Measurements from ENCODE around the gene FFAR2. TPM values are rescaled to one million over a fixed set of nuclear protein-coding genes. Genes with fewer than 3 reads are reported as not detected.
A peak's percentile ranks its signal among the peaks of the same experiment; 100 is the strongest.
"Not testable (repeated sequence)": the region's sequence is repeated elsewhere in the genome, so short reads cannot be mapped to it uniquely, and the experiment has no call there.

Gene FFAR2
- total RNA-seq, 2 donors from 2014 or later, result not detected

GRCh38 chr19:35474104-35474503 is 26.0 kb downstream of the FFAR2 start:
- Histone ChIP-seq H3K36me3 (ENCODE audit: control insufficient read depth, insufficient read depth, low read length) (no peaks in the 10 kb centered on the region), H3K9ac (ENCODE audit: extremely low read depth, low read length, poor library complexity, severe bottlenecking) (no peak overlapping the region), H3K9me3 (ENCODE audit: control insufficient read depth, low read length) (no peaks in the 10 kb centered on the region), H3K27me3 (ENCODE audit: control insufficient read depth, insufficient read depth, low read length, poor library complexity, severe bottlenecking) (no peaks in the 10 kb centered on the region), H3K4me1 (ENCODE audit: control insufficient read depth, insufficient read depth, low read length) (peaks cover 9% of the 10 kb centered on the region), H3K27ac (ENCODE audit: low read depth, low read length) (no peak overlapping the region), H3K4me3 (ENCODE audit: low read length) (no peak overlapping the region)
- Mint-ChIP-seq H3K4me1 (peaks cover 47% of the 10 kb centered on the region), H3K36me3 (ENCODE audit: low read depth) (no peaks in the 10 kb centered on the region), H3K27ac (no peak overlapping the region), H3K4me3 (no peak overlapping the region), H3K9me3 (no peaks in the 10 kb centered on the region), H3K27me3 (ENCODE audit: insufficient read depth) (no peaks in the 10 kb centered on the region)
- no peak for TF ChIP-seq CTCF (conservative IDR thresholded peaks at IDR 0.05)
- WGBS, 2 experiments (ENCODE audit: insufficient coverage in 1 of 2, insufficient read length in 1 of 2), result 94 to 97% methylated on average over 7 to 14 of the region's 14 CpGs
- DNase-seq, result no peak

- H3K4me1 ChIP-seq (ENCODE audit: control insufficient read depth, insufficient read depth, low read length); H3K27ac ChIP-seq (ENCODE audit: low read depth, low read length); H3K4me3 Mint-ChIP-seq; H3K9ac ChIP-seq (ENCODE audit: extremely low read depth, low read length, poor library complexity, severe bottlenecking); H3K4me3 ChIP-seq (ENCODE audit: low read length); H3K27me3 Mint-ChIP-seq (ENCODE audit: insufficient read depth); H3K9me3 Mint-ChIP-seq; H3K27ac Mint-ChIP-seq; H3K27me3 ChIP-seq (ENCODE audit: control insufficient read depth, insufficient read depth, low read length, poor library complexity, severe bottlenecking); H3K36me3 ChIP-seq (ENCODE audit: control insufficient read depth, insufficient read depth, low read length); H3K9me3 ChIP-seq (ENCODE audit: control insufficient read depth, low read length); H3K36me3 Mint-ChIP-seq (ENCODE audit: low read depth); DNase-seq: not testable (repeated sequence)
- WGBS, 2 experiments (ENCODE audit: insufficient coverage in 1 of 2, insufficient read length in 1 of 2), result 89 to 97% methylated on average over 4 to 7 of the region's 7 CpGs
- peaks cover 49% of the 10 kb centered on the region for H3K4me1 Mint-ChIP-seq
Observed at GRCh38 chr19:35474594-35474993, 26.5 kb downstream of the FFAR2 start.

DNA sequence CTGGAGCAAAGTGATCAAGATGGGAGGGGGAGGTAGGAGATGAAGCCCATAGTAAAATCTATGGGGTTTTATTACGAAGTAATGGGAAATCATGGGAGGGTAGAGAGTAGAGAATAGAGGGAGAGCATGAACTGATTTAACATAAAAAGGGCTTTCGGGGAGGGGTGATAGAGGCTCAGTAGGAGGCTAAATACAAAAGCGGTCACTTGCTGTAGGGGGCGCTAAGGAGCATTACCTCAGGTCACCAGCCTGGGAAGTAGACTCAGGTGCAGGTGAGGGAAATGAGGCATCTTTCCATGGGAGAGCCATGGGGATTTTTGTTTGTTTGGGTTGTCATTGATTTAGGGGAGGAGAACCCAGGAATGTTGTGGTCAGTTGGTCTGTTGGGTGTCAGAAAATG is 28.1 kb downstream of the FFAR2 start:
- peak; percentile 79 for TF ChIP-seq CTCF (conservative IDR thresholded peaks at IDR 0.05)
- Histone ChIP-seq H3K4me3 (ENCODE audit: low read length) (no peak overlapping the region), H3K4me1 (ENCODE audit: control insufficient read depth, insufficient read depth, low read length) (peaks cover 5% of the 10 kb centered on the region), H3K27ac (ENCODE audit: low read depth, low read length) (no peak overlapping the region), H3K9me3 (ENCODE audit: control insufficient read depth, low read length) (peaks cover 5% of the 10 kb centered on the region), H3K36me3 (ENCODE audit: control insufficient read depth, insufficient read depth, low read length) (no peaks in the 10 kb centered on the region), H3K9ac (ENCODE audit: extremely low read depth, low read length, poor library complexity, severe bottlenecking) (no peak overlapping the region), H3K27me3 (ENCODE audit: control insufficient read depth, insufficient read depth, low read length, poor library complexity, severe bottlenecking) (no peaks in the 10 kb centered on the region)
- WGBS, 2 experiments (ENCODE audit: insufficient coverage in 1 of 2, insufficient read length in 1 of 2), result 75 to 83% methylated on average over 4 of the region's 4 CpGs
- DNase-seq, result peak; percentile 83
- Mint-ChIP-seq H3K27me3 (ENCODE audit: insufficient read depth) (no peaks in the 10 kb centered on the region), H3K9me3 (no peaks in the 10 kb centered on the region), H3K4me1 (peaks cover 42% of the 10 kb centered on the region), H3K4me3 (no peak overlapping the region), H3K36me3 (ENCODE audit: low read depth) (no peaks in the 10 kb centered on the region), H3K27ac (peak overlapping the region; percentile 1)
